Motor neuron (in vitro differentiated cells): ENCODE measurements around the gene WWC2. TPM values are rescaled to one million over a fixed set of nuclear protein-coding genes. Genes with fewer than 3 reads are reported as not detected.
A peak's percentile ranks its signal among the peaks of the same experiment; 100 is the strongest.

ENCODE experiments used
- ATAC-seq, 8 experiments: fragments of 200-7000 bp; cut with Tn5 transposase; replicated peaks in 6 of 8; 2 replicates each; pipeline ENCODE4 v1.8.0; 2021; ENCODE audit warnings: mild to moderate bottlenecking in 8 of 8, moderate library complexity in 8 of 8
- H3K27ac ChIP-seq, 2 donors: fragments of 250-450 bp; sonication (Bioruptor Pico); 2 replicates each; pipeline ENCODE4 v1.9.0; 2021; ENCODE audit warnings: antibody characterized with exemption in 2 of 2, mild to moderate bottlenecking in 2 of 2, moderate library complexity in 1 of 2
- H3K4me1 ChIP-seq, 2 donors: fragments of 250-450 bp; sonication (Bioruptor Pico); replicated peaks in 1 of 2; 2 replicates each; pipeline ENCODE4 v1.6.1; 2021; ENCODE audit warnings: antibody characterized with exemption in 2 of 2, mild to moderate bottlenecking in 2 of 2, moderate library complexity in 1 of 2
- H3K4me3 ChIP-seq, 5 donors: fragments of 250-450 bp; sonication (Bioruptor Pico); 2 replicates each; pipeline ENCODE4 v1.9.0; 2021; ENCODE audit warnings: antibody characterized with exemption in 5 of 5, mild to moderate bottlenecking in 5 of 5, moderate library complexity in 4 of 5
- WGBS, 10 experiments: fragments of 450-650 bp; shearing (Covaris generic); methylation state at CpG; one replicate each; pipeline ENCODE4 v1.0.0; 2022; 5-methylcytosine and 5-hydroxymethylcytosine counted together
- in situ Hi-C, 9 experiments: fragments of 400-800 bp; cut with MboI; loops; one replicate each; pipeline ENCODE4 v1.15.0; 2021; ENCODE audit warnings: low sequenced_read_pairs in 9 of 9, low pct_unique_long_range_greater_than_20kb in 2 of 9; ENCODE audit not compliant: unreplicated experiment in 9 of 9
- total RNA-seq, 8 experiments: library from RNA; unstranded; fragments of 300-600 nt; gene quantifications; 2 replicates each; pipeline versions ENCODE4 v1.2.3 to v1.2.4, GENCODE V29; 2022

WWC2 gene
- total RNA-seq, 8 experiments from 2014 or later = 4.2 to 59.4 (median 12.9) TPM

DNA sequence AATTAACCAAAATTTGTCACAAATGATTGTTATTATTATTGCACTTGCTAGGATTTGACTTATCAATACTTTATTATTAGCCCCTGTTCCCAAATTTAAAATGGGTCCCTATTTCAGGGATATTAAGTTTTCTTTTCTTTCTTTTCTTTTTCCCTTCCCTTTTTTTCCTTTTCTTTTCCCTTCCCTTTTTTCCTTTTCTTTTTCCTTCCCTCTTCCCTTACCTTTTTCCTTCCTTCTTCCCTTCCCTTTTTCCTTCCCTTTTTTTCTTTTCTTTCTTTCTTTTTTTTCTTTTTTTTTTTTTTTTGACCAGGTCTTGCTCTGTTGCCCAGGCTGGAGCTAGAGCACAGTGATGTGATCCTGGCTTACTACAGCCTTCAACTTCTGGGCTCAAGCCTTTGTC is 33.8 kb downstream of the WWC2 start:
- Histone ChIP-seq H3K4me3 (no peak overlapping the region), H3K4me1 (no peaks in the 10 kb centered on the region), H3K27ac (no peak overlapping the region)
- in situ Hi-C loops = no loop called here
- ATAC-seq = no peak

DNA sequence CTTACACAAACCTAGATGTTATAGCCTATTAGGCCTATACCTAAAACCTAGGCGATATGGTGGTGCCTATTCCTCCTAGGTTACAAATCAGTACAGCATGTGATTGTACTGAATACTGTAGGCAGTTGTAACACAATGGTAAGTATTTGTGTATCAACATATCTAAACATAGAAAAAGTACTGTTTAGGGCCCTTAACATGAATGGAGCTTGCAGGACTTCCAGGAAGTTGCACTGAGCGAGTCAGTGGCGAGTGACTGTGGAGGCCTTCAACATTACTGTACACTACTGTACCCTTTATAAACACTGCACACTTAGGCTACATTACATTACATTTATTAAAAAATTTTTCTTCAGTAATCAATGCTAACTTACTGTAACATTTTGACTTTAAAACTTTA is 37.8 kb downstream of the WWC2 start:
- no peaks in the 10 kb centered on the region for H3K4me1 ChIP-seq
- 92 to 100% (median 96%) methylated on average over 1 to 3 of the region's 3 CpGs; no CpG with 5 or more reads in 2 of the 10 experiments for WGBS, 10 experiments
- in situ Hi-C loops = no loop called here
- peak in 1 of 8 experiments; percentile 48 for ATAC-seq
- H3K4me3 ChIP-seq = no peak overlapping the region
- no peak overlapping the region for H3K27ac ChIP-seq

DNA sequence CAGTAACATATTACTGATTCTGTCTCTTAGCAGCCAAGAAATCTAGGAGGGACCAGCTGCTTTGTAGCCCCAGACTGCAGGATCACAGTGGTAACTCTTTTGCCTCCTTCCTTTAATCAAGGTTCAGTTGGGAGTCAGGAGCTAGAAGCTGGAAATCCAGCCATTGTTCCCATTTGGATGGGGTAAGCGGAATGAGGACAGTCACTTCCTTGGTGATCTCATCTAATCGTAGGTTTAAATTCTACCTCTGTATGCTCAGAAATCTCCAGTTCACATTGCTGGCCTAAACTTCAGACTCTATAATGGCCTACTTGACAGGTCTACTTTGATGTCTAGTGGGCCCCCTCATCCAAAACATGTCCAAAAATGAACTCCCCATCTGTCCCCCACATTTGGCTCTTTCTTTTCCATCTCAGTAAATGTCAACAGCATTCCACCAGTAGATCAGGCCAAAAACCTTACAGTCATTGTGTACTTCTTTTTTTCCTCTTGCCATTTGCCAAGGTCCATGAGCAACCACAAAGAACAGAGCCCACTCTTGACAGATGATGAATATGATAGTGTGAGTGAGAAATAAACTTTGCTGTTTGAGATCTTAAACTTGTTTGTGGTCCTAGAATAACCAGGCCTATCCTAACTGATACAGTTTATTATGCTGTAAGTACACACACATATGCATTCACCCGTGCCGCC is 40.1 kb downstream of the WWC2 start:
- ATAC-seq = no peak
- Histone ChIP-seq H3K4me3 (no peak overlapping the region), H3K27ac (no peak overlapping the region), H3K4me1 (peaks cover 0 to 2% of the 10 kb centered on the region in 2 donors)
- 75 to 100% (median 94%) methylated on average over 1 to 4 of the region's 4 CpGs; no CpG with 5 or more reads in 2 of the 10 experiments for WGBS, 10 experiments
- in situ Hi-C loops = no loop called here

DNA sequence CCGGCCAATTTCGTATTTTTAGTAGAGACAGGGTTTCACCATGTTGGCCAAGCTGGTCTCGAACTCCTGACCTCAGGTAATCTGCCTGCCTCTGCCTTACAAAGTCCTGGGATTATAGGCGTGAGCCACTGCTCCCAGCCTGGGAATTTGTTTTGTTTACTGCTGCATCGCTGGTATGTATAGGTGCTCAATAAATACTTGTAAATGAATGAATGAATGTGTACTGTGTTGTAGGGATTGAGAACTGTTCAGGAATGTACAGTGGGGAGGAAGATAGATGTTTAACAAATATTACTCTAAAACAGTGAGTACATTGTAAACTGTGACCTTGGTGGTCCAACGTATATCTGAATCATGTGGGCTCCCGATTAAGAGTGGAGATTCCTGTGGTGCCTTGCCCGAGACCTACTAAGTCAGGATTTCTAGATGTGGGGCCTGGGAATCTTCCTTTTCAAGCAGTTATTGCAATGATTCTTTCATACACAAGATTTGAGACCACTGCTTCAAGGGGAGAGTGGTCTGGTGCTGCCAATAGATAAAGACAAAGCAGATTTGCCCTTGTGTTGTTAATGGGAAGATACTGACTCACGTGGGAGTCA is 41.0 kb downstream of the WWC2 start:
- ATAC-seq = no peak
- in situ Hi-C loops = no loop called here
- Histone ChIP-seq H3K27ac (no peak overlapping the region), H3K4me3 (no peak overlapping the region), H3K4me1 (peaks cover 0 to 2% of the 10 kb centered on the region in 2 donors)
- 70 to 100% (median 87%) methylated on average over 1 to 7 of the region's 9 CpGs for WGBS, 10 experiments

DNA sequence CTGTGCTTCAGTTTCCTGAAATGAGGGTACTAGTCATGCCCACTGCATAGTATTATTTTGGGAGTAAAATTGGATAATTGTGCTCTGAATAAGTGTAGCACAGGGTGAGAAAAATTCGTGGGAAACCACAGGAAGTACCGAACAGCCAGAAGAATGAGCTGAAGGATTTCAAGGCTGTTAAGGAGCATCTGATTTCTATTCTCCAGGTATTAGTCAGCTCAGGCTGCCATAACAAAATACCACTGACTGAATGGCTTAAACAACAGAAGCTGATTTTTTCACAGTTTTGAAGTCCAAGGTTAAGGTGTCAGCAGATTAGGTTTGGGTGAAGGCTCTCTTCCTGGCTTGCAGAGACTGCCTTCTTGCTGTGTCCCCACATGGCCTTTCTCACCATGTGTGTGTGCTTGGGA is 41.9 kb downstream of the WWC2 start:
- Histone ChIP-seq H3K4me3 (no peak overlapping the region), H3K27ac (no peak overlapping the region), H3K4me1 (peaks cover 0 to 2% of the 10 kb centered on the region in 2 donors)
- in situ Hi-C loops = no loop called here
- WGBS, 10 experiments = 29 to 86% (median 79%) methylated on average over 1 to 2 of the region's 2 CpGs; no CpG with 5 or more reads in 5 of the 10 experiments
- no peak for ATAC-seq

DNA sequence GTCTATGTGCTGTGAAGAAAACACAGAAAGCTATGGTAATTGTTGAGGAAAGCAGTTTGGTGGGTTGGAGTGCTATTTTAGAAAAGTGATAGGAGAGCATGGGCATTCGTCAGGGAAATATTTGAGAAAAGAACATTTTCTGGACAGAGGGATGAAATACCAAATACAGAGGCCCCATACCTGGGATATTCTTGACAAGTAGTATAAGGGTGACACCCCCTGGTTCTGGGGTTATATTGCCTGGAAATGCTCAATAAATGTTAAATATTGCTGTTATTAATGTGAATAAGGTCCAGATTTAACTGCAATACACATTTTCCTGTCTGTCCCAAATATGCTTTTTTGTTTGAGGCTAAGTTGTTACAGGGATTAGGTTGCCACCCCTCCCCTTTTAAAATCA is 42.9 kb downstream of the WWC2 start:
- Histone ChIP-seq H3K4me3 (no peak overlapping the region), H3K27ac (no peak overlapping the region), H3K4me1 (peaks cover 0 to 2% of the 10 kb centered on the region in 2 donors)
- in situ Hi-C loops = no loop called here
- peak in 1 of 8 experiments; percentile 5 for ATAC-seq
- WGBS, 10 experiments = 71 to 100% (median 95%) methylated on average over 1 of the region's 1 CpG; no CpG with 5 or more reads in 2 of the 10 experiments

DNA sequence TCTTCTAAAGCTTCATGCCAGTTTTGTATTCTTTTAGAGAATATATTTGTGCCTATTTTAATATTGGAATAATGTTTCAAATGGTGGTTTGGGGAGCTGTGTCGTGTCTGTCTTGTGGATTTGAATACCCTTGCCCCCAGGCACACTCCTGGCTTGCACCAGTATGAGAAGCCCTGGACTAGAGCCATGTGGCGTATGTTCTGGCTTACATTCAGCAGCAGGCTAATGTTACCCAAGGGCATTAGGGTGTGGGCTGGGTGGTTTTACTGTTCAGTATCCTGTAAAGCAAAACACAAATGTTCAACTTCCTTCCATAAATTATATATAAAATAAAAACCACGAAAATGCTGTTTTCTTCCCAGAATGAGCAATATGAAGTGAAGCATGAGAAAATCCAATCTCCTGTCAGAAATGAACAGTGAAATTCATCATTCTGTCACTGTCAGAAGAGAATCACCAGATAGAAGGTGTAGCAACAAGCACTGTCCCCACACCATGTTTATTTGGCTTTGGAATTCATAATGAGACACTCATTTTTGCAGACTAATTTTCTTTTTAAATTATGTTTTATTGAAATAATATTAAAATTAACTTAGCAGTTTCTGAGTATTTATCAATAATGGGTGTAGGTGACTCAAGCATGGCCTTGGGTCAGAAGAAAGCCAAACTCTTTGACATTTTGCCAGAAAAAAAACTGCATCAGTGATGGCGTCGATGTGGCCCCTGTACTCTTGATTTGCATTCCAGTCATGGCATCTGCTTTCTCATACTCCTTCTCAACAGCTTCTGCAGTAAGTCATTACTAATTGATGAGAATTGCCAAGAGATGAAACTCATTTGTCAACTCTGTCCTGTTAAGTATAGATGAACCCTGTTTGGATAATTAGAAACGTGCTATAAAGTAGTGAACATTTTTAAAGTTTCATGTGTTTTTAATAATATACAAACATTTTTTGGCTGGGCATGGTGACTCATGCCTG is 43.8 kb downstream of the WWC2 start:
- peak in 4 of 8 experiments; percentile 73 to 92 (median 82) for ATAC-seq
- no peak overlapping the region for H3K4me3 ChIP-seq
- 0 to 100% (median 86%) methylated on average over 1 to 6 of the region's 6 CpGs for WGBS, 10 experiments
- no peak overlapping the region for H3K27ac ChIP-seq
- in situ Hi-C loops = no loop called here
- peaks cover 0 to 2% of the 10 kb centered on the region in 2 donors for H3K4me1 ChIP-seq

DNA sequence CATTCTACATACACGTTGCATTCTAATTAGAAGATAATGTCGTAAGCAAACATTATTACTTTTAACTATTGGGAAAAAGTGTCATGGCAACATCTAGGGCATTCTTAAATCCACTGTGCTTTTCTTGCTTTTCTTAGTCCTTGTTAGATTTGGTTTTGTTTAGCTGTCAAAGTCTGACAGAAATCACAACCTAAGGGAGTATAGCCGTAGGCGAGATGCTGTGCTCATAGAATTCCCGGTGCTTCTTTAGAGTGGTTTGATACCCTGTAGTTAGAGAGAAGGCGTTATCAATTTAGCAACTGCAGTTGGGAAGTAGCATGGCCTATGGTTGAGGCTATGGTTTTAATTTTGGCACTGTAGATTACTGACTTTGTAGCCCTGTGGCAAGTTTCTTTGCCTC is 45.7 kb downstream of the WWC2 start:
- Histone ChIP-seq H3K27ac (no peak overlapping the region), H3K4me3 (no peak overlapping the region), H3K4me1 (peaks cover 0 to 2% of the 10 kb centered on the region in 2 donors)
- in situ Hi-C loops = no loop called here
- 57 to 100% (median 78%) methylated on average over 2 to 6 of the region's 6 CpGs for WGBS, 10 experiments
- peak in 1 of 8 experiments; percentile 60 for ATAC-seq

DNA sequence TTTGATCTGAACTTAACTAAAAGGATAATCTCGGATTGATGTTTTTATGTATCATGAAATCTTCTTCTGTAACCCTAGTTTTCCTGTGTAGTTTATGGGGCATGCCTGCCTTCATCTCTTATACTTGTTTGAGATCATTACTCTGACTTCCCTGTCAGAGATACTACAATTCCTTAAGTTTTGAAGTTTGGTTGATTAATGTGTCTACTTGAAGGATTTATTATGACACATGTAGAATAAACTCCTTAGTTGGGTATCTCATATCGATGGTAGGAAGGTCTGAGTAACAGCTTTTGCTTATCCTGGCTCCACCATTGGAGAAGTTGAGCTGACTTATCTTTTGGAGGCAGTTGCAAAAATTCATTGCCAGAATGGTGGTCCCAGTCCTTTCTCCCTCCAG is 46.7 kb downstream of the WWC2 start:
- 83 to 100% (median 94%) methylated on average over 1 to 2 of the region's 2 CpGs; no CpG with 5 or more reads in 1 of the 10 experiments for WGBS, 10 experiments
- H3K27ac ChIP-seq = no peak overlapping the region
- in situ Hi-C loops = no loop called here
- H3K4me3 ChIP-seq = no peak overlapping the region
- no peak for ATAC-seq
- peaks cover 0 to 2% of the 10 kb centered on the region in 2 donors for H3K4me1 ChIP-seq

DNA sequence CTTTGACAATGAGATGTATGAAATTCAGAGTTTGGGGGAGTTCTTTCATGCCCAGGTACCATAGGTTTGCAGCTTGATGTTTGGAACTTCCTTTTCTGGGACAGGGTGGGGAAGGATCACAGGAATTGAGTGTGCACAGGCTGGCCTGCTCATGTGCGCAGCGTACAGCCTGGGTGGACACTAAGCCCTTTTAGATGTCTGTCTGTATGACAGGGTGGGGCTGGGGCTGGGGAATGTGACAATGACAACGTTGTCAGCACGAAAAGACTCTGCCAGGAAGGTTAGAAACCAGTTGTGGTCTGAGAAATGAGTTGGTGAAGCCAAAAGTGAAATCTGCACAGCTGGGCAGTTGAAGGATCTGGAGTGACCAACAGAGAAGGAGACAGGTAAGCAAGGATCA is 47.4 kb downstream of the WWC2 start:
- H3K27ac ChIP-seq = no peak overlapping the region
- no peak overlapping the region for H3K4me3 ChIP-seq
- in situ Hi-C loops = no loop called here
- 80 to 100% (median 95%) methylated on average over 1 to 3 of the region's 4 CpGs; no CpG with 5 or more reads in 6 of the 10 experiments for whole genome bisulfite sequencing, 10 experiments
- ATAC-seq = no peak
- H3K4me1 ChIP-seq = peaks cover 0 to 2% of the 10 kb centered on the region in 2 donors

DNA sequence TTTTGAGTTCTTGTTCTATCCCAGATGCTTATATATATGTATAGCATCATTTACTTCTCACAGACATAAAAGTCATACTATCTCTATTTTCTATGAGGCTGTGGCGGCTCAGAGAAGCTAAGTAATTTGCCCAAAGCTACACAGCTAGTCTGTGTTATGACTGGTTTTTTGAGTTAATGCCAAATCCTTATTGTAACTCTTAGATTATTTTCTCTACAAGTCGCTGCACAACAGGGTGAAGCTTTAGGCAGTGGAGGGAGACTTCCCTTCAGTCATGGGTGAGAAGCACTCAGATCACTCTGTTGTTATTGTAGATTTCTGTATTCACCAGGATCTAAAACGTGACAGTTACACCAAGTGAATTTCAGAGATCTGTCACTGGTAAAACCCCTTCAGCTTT is 48.1 kb downstream of the WWC2 start:
- ATAC-seq = no peak
- H3K4me3 ChIP-seq = no peak overlapping the region
- no peak overlapping the region for H3K27ac ChIP-seq
- 40 to 84% (median 77%) methylated on average over 1 to 3 of the region's 3 CpGs; no CpG with 5 or more reads in 2 of the 10 experiments for WGBS, 10 experiments
- in situ Hi-C loops = no loop called here
- H3K4me1 ChIP-seq = peaks cover 0 to 2% of the 10 kb centered on the region in 2 donors

DNA sequence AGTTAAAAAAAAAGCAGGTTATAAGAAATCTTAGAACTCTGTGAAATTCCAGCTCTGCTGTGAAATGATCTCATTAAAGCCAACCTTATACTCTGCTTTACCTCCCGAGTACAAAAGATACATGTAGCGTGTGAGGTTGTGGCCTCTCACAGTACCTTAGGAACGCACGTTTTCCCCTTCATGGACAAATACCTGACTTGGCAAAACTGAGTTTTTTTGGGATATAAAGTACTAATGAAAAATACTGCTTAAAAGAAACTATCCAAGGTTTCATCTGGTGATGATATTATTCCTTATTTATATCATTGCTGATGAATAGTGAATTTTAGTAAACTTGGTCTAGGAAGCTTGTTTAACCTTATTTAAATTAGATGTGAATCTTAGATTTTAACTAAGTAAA is 48.9 kb downstream of the WWC2 start:
- Histone ChIP-seq H3K4me3 (no peak overlapping the region), H3K4me1 (no peaks in the 10 kb centered on the region), H3K27ac (no peak overlapping the region)
- no peak for ATAC-seq
- in situ Hi-C loops = no loop called here
- WGBS, 10 experiments = 83 to 100% (median 93%) methylated on average over 1 to 4 of the region's 4 CpGs; no CpG with 5 or more reads in 2 of the 10 experiments
